Left ventricle myocardium inferior (tissue), 1 donor: ENCODE results near the gene SLC5A10. TPM values are rescaled to one million over a fixed set of nuclear protein-coding genes. Genes with fewer than 3 reads are reported as not detected.

Experiments
- DNase-seq: peaks from one replicate; pipeline ENCODE4 v3.0.0-alpha.2; 2020
- H3K27ac ChIP-seq: fragments of 200-600 bp; replicated peaks from 2 replicates; pipeline ENCODE4 v1.8.0; 2021
- H3K27me3 ChIP-seq: fragments of 200-600 bp; 2 replicates; pipeline ENCODE4 v1.8.0; 2021; ENCODE audit warnings: low read depth
- H3K36me3 ChIP-seq: fragments of 200-600 bp; 2 replicates; pipeline ENCODE4 v1.8.0; 2021
- H3K4me1 ChIP-seq: fragments of 200-600 bp; 2 replicates; pipeline ENCODE4 v1.8.0; 2021
- H3K4me3 ChIP-seq: fragments of 200-600 bp; 2 replicates; pipeline ENCODE4 v1.8.0; 2021; ENCODE audit warnings: mild to moderate bottlenecking, moderate library complexity
- H3K9me3 ChIP-seq: fragments of 200-600 bp; replicated peaks from 2 replicates; pipeline ENCODE4 v1.8.0; 2021
- CTCF ChIP-seq: fragments of 200-600 bp; IDR thresholded peaks from 2 replicates; pipeline ENCODE4 v1.8.0; 2021; ENCODE audit warnings: antibody characterized with exemption, mild to moderate bottlenecking, borderline replicate concordance
- intact Hi-C: fragments of 100-400 bp; cut with micrococcal nuclease; formaldehyde crosslinking; loops from one replicate; pipeline ENCODE4 v1.11.0; 2022
- total RNA-seq: library from RNA; stranded (reverse); fragmentation: NEBNext Ultra II Directional; extraction: Animal tissue kit (Norgen Biotek cat#: 25700); gene quantifications from one replicate; pipeline ENCODE4 v1.2.1, GENCODE V29; 2021
- donor health status: DM: no; HTN: yes; CAD: no; lungs with severe emphysema.

Gene SLC5A10
- total RNA-seq, 1 donor from 2014 or later: not detected

- H3K4me3 ChIP-seq: no peak overlapping the region
- intact Hi-C loops: no loop called here
Measured at GRCh38 chr17:19005789-19006430, 53.9 kb downstream of the SLC5A10 start.

GRCh38 chr17:19006698-19007097 is 54.7 kb downstream of the SLC5A10 start:
- peaks cover 15% of the 10 kb centered on the region for H3K4me1 ChIP-seq
- H3K9me3 ChIP-seq: peaks cover 5% of the 10 kb centered on the region
- intact Hi-C loops: no loop called here
- TF ChIP-seq CTCF: no peak
- no peak overlapping the region for H3K27ac ChIP-seq
- H3K36me3 ChIP-seq: no peaks in the 10 kb centered on the region
- no peak for DNase-seq
- no peaks in the 10 kb centered on the region for H3K27me3 ChIP-seq
- H3K4me3 ChIP-seq: no peak overlapping the region

More at GRCh38 chr17:19005789-19006430, 53.9 kb downstream of the SLC5A10 start:
- Histone ChIP-seq H3K4me1 (peaks cover 15% of the 10 kb centered on the region), H3K27me3 (no peaks in the 10 kb centered on the region), H3K36me3 (no peaks in the 10 kb centered on the region), H3K9me3 (peaks cover 5% of the 10 kb centered on the region), H3K27ac (no peak overlapping the region)
- TF ChIP-seq CTCF: no peak
- no peak for DNase-seq

- Histone ChIP-seq H3K4me3 (no peak overlapping the region), H3K4me1 (peaks cover 1% of the 10 kb centered on the region), H3K27ac (no peak overlapping the region), H3K36me3 (no peaks in the 10 kb centered on the region), H3K9me3 (peaks cover 5% of the 10 kb centered on the region), H3K27me3 (no peaks in the 10 kb centered on the region)
- intact Hi-C loops: no loop called here
- TF ChIP-seq CTCF: no peak
- no peak for DNase-seq
Measured at GRCh38 chr17:19009970-19010369, 58.0 kb downstream of the SLC5A10 start.

- Histone ChIP-seq H3K9me3 (peaks cover 5% of the 10 kb centered on the region), H3K4me3 (no peak overlapping the region), H3K36me3 (no peaks in the 10 kb centered on the region), H3K27ac (no peak overlapping the region), H3K4me1 (no peaks in the 10 kb centered on the region), H3K27me3 (no peaks in the 10 kb centered on the region)
- TF ChIP-seq CTCF: no peak
- intact Hi-C loops: no loop called here
- DNase-seq: no peak
Measured at GRCh38 chr17:19010729-19011505, 59.0 kb downstream of the SLC5A10 start.

- no peaks in the 10 kb centered on the region for H3K27me3 ChIP-seq
- intact Hi-C loops: no loop called here
- DNase-seq: no peak
- TF ChIP-seq CTCF: no peak
- no peaks in the 10 kb centered on the region for H3K4me1 ChIP-seq
- H3K4me3 ChIP-seq: no peak overlapping the region
- peaks cover 2% of the 10 kb centered on the region for H3K9me3 ChIP-seq
- no peak overlapping the region for H3K27ac ChIP-seq
- H3K36me3 ChIP-seq: no peaks in the 10 kb centered on the region
Measured at GRCh38 chr17:19011581-19011980, 59.6 kb downstream of the SLC5A10 start.
